LNCAP (cell line): ENCODE measurements around the gene C10orf105.

Experiments used
- CTCF ChIP-seq: fragments of 450-650 bp; IDR thresholded peaks from 2 replicates; pipeline ENCODE4 v1.5.1; 2017; ENCODE audit warnings: mild to moderate bottlenecking

The C10orf105 gene

DNA sequence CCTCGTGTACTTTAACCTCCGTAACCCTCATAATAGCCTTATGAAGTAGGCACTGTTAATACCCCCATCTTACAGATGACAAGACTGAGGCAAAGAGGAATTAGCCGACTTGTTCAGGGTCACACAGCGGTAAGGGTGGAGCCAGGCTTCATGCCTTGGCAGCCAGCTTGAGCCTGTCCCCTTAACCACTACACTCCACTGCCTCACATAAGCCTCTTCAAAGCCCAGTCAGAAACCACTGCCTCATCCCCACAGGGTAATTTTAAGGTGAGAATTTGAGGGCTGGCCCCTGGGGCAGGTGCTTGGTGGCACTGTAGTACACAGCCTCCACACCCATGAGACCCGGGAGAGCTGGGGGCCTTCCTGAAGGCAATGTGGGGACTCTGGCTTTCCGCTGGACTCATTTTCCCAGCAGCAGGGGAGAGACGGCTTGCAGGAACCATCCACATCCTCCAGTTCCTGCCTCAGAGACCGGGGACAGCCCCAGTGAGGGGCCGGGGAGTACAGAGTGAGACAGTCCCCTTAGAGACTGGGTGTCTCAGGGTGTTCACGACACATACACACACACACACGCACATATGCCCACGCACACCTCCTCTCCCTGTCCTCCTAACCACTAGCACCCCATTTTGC lies 7.6 kb upstream of the C10orf105 start:
- TF ChIP-seq CTCF: no peak

GRCh38 chr10:71726580-71727104 lies 7.1 kb upstream of the C10orf105 start:
- no peak for TF ChIP-seq CTCF

DNA sequence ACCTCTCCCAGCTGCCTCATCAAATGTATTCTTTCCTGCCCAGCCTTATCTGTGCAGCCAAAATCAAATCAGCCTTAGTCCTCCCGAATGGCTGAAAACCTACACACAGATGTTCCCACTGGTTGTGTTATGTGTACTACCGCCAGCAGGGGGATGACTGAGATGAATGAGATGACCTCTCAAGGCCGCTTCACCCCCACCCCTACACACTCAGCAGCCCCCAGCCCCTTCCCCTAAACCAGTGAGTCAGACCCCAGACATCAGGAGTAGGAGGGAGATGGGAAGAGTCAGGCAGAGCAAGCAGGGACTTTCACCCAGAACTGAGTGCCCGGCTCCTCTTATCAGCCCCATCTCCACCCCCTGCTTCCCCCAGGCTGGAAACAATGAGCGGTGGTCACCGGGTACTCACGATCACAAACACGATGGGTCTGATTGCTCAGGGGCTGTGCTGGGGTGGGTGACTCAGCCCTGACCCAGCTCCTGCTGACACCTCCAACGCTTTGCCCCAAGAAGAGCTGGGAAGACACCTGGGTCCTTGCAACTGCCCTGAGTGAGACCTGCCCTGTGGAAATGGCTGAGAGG lies 6.5 kb upstream of the C10orf105 start:
- no peak for TF ChIP-seq CTCF

DNA sequence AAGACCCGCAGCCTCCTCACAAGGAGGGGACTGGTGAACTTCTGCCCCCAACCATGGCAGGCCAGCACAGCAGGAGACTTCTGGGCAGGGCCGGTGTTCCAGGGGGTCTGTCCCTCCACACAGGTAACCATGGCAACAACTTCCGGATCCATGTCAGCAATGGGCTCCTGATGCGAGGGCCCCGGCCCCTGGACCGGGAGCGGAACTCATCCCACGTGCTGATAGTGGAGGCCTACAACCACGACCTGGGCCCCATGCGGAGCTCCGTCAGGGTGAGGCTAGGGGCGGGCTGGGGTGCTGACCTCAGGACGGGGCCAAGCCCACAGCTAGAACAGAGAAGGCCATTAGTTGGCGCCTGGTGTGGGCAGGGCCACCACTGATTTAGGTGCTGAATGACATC lies 5.7 kb upstream of the C10orf105 start:
- TF ChIP-seq CTCF: no peak

DNA sequence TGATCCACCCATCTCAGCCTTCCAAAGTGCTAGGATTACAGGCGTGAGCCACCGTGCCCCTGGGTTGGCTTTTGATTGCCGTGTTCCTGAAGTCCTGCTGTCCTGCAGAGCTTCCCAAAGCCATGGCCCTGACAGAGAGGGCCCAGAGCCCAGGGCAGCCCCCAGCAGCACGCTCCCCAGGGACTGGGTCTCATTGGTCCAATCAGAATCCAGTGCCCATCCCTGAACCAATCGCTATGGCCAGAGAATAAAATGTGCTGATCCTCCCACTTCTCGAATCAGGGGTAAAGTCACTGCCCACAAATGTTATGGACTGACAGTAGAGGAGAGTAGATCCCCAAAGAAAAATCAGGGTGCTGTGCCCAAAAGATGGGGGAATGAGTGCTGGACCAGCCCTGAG lies 5.0 kb upstream of the C10orf105 start:
- no peak for TF ChIP-seq CTCF

GRCh38 chr10:71723311-71723710 lies 3.7 kb upstream of the C10orf105 start:
- TF ChIP-seq CTCF: no peak

GRCh38 chr10:71722849-71723248 lies 3.3 kb upstream of the C10orf105 start:
- TF ChIP-seq CTCF: no peak
